GM10847 (cell line): ENCODE data around the gene PTPN11.

Experiments
- POLR2A ChIP-seq: IDR thresholded peaks from 2 replicates; pipeline ENCODE4 v1.6.1; 2011; ENCODE audit not compliant: insufficient read length; ENCODE audit errors: extremely low read depth

Gene PTPN11

DNA sequence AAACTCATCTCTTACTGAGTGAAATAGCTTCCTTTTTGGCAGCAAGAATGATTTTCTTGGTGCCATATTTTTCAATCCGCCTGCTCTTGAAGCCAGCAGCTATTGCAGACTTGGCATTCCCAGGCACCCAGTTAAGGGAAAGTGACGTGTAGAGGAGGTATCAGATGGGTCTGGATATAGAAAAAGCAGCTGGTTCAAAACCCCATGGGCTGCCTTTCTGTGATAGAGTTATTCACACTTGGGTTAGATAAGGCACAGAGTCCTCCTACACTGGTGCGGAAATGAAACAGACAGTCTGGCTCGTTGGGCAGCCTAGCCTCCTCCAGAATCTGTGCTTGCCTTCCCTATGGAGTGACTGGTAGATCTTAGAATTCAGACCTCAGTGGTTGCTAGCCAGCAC is 62.2 kb downstream of the PTPN11 start:
- TF ChIP-seq POLR2A: no peak

DNA sequence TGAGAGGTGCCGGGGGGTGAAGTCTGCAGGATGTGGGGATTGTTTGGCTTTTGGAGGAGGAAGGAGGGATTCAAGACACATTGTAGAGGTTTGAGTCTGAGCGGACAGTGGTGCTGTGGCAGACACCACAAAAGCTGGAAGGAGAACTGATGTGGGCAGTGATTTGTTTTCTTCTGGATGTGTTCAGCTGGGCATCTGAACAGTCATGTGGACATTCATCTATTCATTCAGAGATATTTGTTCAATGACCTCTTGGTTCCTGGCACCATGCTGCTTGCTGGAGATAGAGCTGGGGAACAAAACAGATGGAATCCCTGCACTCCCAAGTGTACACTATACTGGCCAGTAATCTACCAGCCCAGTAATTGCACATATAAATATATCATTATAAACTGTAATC is 64.0 kb downstream of the PTPN11 start:
- TF ChIP-seq POLR2A: no peak

DNA sequence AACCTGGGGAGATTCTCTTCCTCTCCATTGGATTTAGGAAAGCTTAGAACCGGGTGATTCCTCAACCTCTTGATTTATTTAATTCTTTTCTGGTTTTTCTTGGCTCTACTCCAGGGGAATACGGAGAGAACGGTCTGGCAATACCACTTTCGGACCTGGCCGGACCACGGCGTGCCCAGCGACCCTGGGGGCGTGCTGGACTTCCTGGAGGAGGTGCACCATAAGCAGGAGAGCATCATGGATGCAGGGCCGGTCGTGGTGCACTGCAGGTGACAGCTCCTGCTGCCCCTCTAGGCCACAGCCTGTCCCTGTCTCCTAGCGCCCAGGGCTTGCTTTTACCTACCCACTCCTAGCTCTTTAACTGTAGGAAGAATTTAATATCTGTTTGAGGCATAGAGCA is 67.6 kb downstream of the PTPN11 start:
- TF ChIP-seq POLR2A: no peak

DNA sequence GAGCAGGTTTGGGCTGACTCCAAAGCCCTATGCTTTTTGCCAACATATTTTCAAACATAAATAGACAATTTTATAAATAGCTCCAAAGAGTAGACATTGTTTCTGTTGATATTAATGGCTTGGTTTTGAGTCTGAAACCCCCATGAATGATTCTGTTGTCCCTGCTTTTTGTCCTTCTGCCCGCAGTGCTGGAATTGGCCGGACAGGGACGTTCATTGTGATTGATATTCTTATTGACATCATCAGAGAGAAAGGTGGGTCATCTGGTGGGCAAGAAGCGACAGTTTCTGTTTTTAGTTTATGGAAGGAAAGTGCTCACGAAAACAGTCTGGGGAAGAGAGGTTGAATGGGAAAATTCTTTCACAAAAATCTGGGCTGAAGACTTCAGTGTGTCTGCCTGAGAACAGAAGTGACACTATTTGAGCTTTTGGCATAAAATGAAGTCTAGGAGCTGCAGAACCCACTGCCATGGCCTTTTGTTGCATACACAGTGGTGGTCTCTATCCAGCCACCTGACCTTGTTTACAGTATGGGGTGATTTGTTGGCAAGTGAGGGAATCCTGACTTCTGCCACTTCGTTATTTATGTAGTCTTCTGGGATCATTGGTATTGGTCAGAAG is 69.6 kb downstream of the PTPN11 start:
- no peak for TF ChIP-seq POLR2A

DNA sequence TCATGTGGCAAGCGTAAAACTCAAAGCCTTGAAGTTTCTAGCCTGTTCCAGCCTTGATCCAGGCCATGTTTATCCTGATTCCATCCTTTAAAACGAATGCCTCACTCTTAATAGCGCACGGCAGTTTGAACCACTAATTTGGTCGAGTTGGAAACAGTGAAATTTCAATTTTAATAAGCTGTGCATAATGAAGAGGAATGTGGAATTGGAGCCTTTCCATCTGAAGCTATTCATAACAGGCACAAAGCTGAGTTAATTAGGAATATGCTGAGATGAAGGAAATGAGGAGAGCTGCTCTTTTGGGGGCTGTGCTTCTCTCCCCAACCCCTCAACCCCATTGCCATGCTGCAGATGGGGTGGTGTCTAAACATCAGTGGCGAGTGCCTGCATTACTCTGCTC is 70.7 kb downstream of the PTPN11 start:
- no peak for TF ChIP-seq POLR2A

DNA sequence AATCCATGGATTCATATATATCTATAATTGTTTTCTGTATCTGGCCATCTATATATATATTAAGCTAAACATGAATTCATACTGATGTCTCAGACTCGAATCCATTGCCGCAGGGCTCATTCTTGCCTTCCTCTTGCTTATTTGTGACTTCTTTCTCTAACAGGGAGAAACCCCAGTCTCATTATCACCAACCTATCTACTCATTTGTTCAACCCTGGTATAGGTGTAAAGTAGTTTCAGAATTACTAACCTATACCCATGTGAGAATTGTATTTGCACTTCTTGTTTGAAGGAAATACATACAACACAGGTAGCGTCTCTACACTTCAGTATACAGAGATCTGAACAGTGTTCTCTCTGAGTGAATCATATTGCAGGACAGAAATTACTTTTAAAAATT is 77.7 kb downstream of the PTPN11 start:
- TF ChIP-seq POLR2A: no peak

DNA sequence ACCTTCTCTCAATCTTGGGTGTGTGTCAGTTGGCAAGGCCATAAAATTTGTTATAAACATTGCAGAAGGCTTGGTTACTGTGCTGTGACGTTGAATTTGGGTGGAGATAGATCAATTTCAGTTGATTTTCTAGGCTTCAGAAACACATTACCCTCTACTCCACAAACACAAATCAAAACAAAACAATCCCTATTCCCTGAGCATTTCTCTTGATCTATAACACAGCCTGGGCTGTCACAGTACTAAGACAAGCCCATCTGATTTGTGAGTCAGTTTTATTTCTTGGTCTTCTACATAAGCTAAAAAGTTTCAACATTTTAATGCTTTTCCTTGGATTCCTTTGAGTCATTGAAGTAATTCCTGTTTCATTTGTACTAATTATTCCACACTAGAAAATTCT is 79.8 kb downstream of the PTPN11 start:
- no peak for TF ChIP-seq POLR2A

DNA sequence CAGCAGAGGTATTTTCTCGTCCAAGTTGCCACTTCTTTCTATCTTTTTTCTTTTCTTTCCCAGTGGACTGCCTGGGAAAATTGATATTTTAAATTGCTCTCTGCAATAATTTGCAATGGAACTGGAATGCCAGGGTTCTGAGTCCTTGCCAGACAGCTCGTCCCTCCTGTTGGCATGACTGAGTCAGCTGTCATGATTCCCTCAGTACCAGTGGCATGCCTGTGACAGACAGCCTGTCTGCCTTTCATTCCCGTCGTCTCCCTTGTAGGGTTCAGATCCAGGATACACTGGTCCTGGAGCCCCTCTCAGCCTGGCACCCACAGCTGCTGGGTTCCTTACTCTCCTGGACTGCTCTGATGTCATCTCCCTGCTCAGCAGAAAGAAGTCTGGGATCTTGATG is 84.8 kb downstream of the PTPN11 start:
- no peak for TF ChIP-seq POLR2A

DNA sequence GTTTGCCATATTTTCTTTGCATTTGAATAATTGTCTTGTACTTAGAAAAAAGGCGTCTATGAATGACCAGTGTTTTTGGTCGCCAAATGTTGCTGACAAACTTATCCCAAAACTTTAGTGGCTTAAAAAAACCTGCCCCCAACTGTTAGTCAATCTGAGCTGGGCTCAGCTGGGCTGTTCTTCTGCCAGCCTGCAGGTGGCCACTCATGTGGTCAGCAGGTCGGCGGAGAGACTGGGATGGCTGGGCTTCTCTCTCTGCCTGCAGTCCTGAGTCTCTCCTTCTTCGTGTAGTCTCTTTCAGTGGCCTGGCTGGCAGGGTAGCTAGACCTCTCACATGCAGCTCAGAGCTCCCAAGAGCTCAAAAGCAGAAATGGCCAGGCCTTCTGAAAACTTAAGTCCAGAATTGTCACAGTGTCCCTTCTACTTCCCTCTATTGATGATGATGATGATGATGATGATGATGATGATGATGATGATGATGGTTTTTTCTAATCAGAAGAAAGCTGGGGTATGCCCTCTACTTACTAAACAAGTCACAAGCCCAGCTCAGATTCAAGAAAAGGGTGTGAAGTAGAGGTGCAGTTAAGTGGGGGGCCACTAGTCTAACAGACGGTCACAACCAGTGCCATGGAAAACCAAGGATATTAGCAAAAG is 87.9 kb downstream of the PTPN11 start:
- no peak for TF ChIP-seq POLR2A

DNA sequence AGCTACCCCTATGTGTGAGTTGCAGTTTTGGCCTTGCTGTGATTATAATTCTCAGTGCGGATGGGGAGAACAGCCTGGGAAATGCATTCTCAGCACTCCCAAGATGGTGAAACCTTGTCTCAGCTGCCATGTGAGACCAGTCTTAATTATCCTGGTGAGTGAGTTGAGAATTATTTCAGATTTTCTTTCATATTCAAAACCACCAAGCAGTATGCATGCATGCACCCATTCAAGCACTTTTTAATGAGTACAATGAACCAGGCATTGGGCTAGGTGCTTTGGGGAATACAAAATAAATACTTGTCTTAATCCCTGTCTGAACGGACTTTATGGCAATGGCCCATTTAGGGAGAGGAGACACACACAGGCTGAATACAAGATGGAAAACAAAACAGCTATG is 94.7 kb downstream of the PTPN11 start:
- TF ChIP-seq POLR2A: no peak

DNA sequence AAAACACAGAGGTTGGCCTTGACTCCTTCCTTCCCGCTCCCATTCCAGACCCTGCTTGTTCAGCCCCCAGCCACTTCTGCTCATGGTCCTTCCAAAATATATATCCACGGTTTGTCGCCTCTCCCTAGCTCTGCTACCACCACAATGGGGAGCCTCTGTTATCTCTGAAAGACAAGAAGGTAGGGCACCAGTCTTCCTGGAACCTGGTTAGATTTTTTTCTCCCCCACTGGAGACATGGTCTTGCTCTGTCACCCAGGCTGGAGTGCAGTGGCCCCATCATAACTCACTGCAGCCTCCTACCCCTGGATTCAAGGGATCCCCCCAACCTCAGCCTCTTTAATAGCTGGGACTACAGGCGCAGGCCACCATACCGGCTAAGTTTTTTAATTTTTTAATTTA is 95.7 kb downstream of the PTPN11 start:
- TF ChIP-seq POLR2A: no peak

DNA sequence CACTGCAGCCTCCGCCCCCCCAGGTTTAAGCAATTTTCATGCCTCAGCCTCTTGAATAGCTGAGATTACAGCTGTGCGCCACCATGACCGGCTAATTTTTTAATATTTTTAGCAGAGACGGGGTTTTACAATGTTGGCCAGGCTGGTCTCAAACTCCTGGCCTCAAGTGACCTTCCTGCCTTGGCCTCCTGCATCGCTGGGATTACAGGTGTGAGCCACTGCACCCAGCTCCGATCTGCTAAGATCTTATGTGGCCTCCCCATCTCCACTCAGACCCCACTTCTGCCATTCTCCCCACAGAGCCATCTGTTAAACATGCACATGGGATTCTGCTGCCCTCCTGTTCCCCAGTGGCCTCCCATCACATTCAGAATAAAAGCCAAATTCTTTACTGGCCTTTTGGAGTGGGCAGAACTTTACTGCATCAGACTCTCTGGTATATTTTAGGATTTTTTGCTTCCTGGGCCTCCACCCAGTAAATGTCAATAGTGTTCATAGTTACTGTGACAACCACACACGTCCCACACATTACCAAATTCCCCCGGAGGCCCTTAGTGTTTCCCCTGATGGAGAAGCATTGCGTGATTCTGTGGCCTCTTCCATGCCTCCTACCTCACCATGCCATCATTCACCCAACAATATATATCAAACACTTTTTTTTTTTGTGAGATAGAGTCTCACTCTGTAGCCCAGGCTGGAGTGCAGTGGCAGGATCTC is 96.3 kb downstream of the PTPN11 start:
- TF ChIP-seq POLR2A: no peak

DNA sequence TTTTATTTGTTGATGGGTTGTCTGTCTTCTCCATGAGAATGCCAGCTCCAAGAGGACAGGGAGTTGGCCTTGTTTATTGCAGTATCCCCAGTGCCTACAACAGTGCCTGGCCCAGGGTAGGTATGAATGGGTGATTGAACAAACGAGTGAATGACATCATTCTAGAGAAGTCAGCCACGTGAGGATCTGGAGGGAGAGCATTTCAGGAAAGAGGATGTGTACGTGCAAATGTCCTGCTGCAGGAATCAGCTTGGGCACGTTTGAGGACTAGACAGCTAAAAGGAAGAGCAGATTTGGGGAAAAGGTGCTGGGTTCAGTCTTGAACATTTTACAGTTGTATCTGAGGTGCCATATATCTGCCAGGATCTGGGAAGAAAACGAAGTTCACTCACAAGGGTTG is 97.1 kb downstream of the PTPN11 start:
- TF ChIP-seq POLR2A: no peak

DNA sequence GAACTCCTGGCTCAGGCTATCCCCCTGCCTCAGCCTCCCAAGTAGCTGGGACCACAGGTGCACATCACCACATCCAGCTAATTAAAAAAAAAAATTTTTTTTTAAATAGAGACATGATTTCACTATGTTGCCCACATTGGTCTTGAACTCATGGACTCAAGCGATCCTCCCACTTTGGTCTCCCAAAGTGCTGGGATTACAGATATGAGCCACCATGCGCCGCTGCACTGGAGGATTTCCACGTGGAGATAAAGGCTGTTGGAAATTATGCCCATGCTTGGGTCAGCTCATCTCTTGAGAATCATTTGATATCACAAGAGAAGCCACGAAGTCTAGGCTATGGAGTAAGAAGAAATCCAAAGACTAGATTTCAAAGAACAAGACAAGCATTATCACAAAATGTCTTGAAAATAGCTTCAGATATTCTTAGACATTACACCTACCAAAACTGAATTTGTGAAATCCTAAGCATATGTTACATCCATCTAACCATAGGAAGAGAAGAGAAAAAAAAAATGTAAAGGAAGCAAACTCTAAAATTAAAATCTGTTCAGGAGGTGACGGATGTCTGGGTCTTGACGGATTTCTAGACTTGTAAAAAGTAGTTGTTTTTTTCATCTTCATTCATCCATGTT is 99.1 kb downstream of the PTPN11 start:
- no peak for TF ChIP-seq POLR2A

DNA sequence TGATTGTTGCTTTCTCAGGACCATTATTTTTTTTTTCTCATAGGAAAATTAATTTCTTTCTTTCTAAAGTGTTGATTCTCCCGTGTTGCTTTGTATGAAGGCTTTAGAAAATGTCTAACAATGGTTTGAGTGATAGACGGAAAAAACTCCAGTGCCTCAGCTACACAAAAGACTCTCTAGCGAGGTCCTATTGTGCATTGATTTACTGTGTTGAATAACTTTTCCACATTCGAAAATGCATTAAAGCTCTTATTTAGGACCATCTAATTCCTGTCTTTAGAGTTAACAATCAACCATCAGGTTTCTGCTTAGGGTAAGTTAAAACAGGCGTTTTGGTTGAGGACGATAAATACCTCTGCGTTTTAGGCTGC is 99.6 kb downstream of the PTPN11 start:
- TF ChIP-seq POLR2A: no peak

DNA sequence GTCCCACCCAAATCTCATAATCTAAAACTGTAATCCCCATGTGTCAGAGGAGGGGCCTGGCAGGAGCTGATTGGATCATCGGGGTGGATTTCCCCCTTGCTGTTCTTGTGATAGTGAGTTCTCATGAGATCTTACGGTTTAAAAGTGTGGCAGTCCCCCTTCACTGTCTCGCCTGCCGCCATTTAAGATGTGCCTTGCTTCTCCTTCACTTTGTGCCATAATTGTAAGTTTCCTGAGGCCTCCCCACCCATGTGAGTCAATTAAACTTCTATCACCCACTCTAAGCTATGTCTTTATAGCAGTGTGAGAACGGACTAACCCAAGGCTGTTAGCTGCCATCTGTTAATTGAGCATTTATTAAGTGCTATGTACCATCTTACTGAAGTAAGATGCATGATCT is 105.1 kb downstream of the PTPN11 start:
- TF ChIP-seq POLR2A: no peak
